Measurements from ENCODE around the gene SLIT1.

DNA sequence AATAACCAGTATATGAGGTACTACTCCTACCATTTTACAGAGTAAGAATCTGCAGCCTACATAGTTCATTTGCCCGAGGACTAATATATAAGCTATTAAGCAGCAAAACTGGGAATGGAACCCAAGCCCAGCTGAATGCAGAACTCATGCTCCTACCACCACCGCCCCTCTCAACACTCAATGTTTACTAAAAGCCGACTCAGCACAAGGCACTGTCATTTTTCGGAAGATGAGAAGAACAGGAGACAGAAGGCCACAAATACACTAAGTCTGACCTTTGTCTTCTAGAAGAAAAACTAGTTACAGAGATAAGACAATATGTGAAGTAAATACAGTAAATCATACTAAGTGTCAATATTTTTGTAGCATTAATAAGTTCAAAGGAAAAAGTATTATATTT is 40.6 kb upstream of the SLIT1 start:
- no peak for TF ChIP-seq EZH2 (IDR thresholded peaks at IDR 0.05)
- TF ChIP-seq POLR2AphosphoS5 (IDR thresholded peaks at IDR 0.05; ENCODE audit: borderline replicate concordance, low read depth, low read length) = no peak

All from SK-N-MC (cell line).